HG03442 (cell line): ENCODE results near the gene LRRC2.
"Not testable (repeated sequence)": the region's sequence is repeated elsewhere in the genome, so short reads cannot be mapped to it uniquely, and the experiment has no call there.

Source experiments
- ATAC-seq: cut with Tn5 transposase; IDR thresholded peaks from one replicate; pipeline ENCODE4 v1.9.1; 2021; ENCODE audit warnings: mild to moderate bottlenecking, moderate library complexity; ENCODE audit not compliant: unreplicated experiment

Gene LRRC2

DNA sequence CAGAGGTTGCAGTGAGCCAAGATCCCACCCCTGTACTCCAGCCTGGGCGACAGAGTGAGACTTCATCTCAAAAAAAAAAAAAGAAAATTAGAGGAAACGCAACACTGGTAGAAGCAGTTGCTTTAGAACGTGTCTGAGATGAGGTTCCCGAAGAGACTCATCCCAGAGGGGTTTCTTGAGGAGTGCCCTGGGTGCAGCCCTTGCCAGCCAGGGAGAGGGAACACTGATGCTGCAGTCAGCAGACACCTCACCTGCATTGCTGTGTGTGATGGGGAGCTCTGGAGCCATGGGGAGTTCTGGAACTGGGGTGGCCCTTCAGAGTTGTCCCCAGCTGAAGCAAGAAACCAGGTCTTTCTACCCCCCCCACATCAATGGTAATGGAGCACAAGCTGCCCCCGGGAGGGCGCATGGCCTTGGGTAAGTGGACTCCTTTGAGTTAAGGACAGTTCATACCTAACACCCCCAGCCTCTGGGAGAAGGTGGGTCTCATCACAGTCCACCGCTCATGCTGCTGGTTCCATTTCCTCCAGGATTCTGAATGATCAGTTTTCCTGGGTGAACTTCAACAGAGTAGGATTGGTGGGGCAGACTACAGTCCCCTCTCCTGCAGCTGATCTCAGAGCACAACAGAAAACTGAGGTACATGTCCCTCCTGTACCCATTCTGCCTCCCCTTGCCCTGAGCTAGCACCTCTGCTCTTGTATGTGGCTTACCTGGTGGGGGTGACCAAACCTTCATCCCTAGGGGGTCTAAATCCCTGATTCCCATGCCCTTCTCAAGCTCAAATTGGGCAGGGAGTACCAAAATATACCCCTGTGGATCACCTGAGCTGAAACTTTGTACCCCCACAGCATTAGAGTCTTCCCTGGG, 18.7 kb upstream of the LRRC2 start:
- ATAC-seq = no peak

DNA sequence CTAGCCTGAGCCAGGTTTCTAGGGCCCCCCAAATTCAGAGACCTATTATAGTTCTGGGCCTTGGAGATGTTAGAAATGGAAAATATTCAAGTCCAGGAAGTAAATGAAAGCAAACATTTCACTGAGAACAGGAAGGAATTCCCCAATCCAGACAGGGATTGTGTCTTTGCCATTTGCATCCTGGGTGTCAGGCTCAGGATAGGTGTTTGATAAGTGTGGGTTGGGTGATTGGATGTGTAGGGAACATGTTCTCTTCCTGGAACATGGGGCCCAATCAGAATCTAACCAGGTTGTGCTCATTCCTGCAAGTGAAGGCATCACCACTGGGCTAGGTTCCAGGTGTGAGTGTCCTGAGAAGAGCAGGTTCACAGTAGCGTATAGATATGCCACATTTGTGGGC, 14.6 kb upstream of the LRRC2 start:
- no peak for ATAC-seq

DNA sequence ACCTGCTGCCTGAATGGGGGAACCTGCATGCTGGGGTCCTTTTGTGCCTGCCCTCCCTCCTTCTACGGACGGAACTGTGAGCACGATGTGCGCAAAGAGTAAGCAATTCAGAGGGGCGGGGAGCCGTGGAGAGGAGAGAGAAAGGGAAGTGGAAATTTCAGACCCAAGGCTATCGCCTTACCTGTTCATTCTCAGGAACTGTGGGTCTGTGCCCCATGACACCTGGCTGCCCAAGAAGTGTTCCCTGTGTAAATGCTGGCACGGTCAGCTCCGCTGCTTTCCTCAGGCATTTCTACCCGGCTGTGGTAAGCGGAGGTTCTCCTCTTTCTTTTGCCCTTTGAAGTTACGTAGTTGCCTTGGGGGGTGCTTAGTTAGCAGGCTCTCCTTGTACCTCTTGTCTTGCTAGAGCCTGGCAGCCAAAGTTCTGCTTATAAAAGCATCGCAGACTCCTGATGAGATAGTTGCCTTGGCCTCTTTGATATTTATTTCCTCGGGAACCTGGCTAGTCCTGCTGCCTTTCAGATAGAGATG, 13.7 kb upstream of the LRRC2 start:
- no peak for ATAC-seq

GRCh38 chr3:46578973-46579755, 13.1 kb upstream of the LRRC2 start:
- no peak for ATAC-seq

GRCh38 chr3:46577580-46578249, 11.6 kb upstream of the LRRC2 start:
- not testable (repeated sequence) for ATAC-seq

GRCh38 chr3:46576879-46577278, 10.8 kb upstream of the LRRC2 start:
- ATAC-seq = no peak

DNA sequence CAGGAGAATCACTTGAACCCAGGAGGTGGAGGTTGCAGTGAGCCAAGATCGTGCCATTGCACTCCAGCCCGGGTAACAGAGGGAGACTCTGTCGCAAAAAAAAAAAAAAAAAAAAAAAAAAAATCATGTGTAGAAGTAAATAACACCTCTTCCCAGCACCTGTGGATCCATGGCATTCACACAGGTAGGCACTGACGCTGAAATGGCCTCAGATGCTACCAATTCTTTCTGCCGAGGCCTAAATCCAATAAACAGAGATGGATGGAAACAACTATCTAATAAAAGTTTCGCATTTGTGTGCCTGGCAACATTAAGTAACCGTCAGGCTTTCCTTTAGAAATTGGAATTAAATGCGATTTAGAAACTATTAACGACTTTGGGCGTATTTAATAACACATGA, 10.3 kb upstream of the LRRC2 start:
- no peak for ATAC-seq

GRCh38 chr3:46575577-46576222, 9.6 kb upstream of the LRRC2 start:
- no peak for ATAC-seq

DNA sequence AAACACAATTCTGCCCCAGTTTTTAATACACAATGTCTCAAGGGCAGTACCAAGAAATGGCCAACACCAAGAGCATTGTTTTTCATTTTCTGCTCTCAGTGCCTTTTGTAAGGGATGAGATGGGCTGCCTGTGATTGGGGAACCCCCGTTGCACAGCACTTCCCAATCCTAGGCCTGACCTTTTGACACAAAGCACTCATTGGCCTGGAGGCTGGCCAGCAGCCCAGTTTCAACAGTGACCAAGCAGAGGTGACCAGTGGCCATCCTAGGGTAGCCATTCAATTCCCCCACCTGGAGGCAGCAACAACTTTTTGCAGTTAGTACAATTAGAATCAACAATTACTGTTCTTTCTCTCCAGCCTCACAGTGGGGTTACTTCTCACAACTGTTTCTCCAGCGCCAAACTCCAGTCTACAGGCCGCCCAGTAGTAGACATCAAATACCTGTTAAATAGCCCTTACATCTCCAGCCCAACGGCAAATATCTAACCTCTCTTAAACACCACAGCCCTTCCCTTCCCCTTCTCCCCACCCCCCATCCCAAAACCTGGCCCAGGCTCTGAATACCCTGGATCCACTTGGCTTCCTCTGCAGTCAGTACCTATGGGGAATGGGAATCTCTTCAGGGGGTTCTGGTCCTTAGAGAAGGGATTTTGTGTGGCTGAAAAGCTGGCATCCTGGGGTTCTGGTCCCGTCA, 8.9 kb upstream of the LRRC2 start:
- ATAC-seq = no peak

DNA sequence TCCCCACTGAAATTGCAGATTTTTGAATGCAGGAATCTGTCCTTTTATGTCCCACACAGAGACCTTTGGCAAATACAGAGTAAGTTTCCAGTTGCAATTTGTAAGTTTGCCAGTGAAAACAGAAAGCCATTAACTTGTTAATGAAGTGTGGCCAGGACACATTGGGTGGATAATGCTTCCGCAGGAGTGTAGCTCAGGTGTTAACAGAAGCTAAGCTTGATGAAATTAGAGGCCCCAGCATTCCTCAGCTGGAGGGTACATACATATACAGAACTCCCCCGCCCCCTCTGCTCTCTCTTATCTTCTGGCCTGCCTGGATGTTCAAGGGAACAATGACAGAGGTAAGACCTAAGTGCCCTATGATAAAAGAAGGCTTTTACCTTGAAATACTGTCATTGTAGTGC, 8.1 kb upstream of the LRRC2 start:
- ATAC-seq = no peak

DNA sequence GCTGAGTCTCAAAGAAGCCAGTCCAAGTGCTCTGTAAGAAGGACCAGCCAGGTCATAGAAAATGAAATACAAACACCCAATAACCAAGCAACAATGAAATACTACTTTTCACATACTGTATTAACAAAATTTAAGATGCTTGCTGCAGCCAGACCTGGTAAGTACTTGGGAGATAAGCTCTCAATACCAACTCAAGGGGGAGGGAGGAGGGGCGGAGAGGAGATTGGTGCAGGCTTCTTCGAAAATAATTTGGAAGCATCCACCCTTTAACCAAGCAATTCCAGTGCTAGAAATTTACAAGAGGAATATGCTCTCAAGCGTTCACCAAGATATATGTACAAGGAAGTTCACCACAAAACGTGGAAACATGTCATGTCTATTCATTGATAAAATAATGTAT, 7.6 kb upstream of the LRRC2 start:
- no peak for ATAC-seq

DNA sequence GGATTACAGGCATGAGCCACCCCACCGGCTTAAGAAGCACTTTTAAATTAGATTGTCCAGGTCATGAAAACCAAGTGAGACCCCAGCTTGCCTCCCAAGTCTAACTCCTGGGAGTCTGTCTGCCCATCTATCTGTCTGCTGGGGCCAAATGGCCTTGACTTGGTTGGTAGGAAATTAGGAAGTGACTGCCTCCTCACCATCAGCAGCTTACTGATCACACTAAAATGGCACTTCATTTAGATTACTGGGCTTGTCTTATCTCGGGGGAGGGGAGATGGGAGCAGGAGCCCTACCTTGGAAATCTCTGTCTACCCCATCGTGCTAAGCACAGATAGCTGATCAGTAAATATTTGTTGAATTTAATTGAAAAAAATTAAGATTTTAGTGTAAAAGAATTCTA, 5.6 kb upstream of the LRRC2 start:
- no peak for ATAC-seq

GRCh38 chr3:46565607-46566039, 479 bp downstream of the LRRC2 start:
- ATAC-seq = no peak

- no peak for ATAC-seq
These were observed 1.0 kb downstream of the LRRC2 start for GRCh38 chr3:46565077-46565476.

DNA sequence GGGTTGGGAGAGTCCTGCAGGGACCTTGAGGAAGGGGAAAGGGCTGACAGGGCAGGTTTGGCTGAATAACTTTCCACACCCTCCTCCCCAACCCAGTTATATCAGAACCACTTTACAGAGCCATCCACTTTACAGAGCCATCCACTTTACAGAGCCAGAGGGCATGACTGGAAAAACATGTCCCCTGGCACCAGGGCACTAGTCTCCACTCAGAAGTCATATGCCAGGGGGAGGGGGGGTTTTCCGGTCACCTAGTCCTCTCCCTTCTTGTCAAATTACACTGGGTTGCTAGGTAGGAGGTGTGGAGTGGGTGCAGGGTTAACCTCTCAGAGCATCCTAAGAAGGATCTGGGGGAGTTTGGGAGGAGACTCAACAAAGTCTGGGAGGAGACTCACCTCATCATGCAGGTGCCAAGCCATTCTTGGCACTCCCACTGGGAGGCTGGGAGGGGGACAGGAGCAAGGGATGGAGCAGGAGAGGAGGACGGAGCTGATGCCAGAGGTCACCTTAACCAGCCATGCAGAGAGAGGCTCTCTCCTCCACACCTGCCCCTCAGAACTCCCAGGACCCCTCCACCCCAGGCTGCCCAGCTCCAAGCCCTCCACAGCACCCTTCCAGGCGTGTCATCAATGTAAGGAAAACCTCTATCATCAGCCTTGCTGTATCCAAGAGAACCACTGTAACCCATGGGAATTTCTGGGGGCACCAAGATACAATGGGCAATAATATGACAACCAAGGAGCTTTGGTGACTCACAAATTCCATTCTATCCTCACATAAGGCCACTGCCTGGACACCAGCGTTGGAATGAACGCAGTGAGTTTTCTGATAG, 1.7 kb downstream of the LRRC2 start:
- ATAC-seq = no peak

DNA sequence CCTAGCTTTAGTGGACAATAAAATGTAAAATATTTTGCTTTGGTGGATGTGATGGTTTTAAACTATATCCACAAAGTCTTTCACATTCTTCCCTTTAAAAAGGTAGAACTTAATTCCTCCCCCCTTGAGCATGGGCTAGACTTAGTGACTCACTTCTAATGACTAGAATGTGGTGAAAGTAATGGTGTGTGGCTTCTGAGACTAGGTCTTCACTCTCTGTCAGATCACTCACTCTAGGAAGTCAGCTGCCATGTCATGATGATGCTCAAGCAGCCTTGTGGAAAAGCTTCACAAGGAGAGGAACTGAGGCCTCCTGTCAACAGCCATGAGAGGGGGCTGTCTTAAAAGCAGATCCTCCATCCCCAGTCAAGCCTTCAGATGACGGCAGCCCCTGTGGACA, 4.2 kb downstream of the LRRC2 start:
- ATAC-seq = no peak

DNA sequence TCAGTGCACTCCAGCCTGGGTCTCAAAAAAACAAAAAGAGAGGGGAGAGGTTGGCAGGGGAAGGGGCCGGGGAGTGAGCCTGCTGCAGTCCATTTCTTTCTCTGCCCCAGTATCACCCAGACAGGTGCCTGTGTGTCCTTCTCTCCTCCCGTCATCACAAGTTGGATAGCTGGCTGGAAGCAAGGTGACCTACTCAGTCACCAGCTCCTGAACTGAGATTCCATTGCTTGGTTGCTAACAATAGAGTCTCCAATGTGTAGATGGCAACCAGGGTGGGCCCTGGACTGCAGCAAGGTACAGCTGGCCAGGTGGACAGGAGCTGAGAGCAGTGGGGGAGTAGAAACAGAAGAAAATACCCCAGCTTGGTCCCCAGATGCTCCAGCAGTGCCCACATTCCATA, 4.6 kb downstream of the LRRC2 start:
- no peak for ATAC-seq

GRCh38 chr3:46559091-46559704, 6.9 kb downstream of the LRRC2 start:
- ATAC-seq = no peak
